IMR-90 (cell line): ENCODE data around the gene CHD2. TPM values are rescaled to one million over a fixed set of nuclear protein-coding genes. Genes with fewer than 3 reads are reported as not detected.

Source experiments
- ATAC-seq: fragments of 200-7000 bp; cut with Tn5 transposase; 2 replicates; pipeline ENCODE4 v1.9.1; 2020; ENCODE audit warnings: low read depth, mild to moderate bottlenecking, moderate library complexity
- BruUV-seq: library from RNA; stranded (reverse); fragments of 400-500 nt; replicated peaks from 2 replicates; lab custom pipeline; 2021; lab: Mats Ljungman, UMichigan
- CTCF ChIA-PET: fragments of 300-600 bp; formaldehyde crosslinking; extraction: SDS; loops from one replicate; lab custom pipeline; 2021; ENCODE audit warnings: antibody characterized with exemption; lab: Yijun Ruan, JAX
- POLR2A ChIA-PET: fragments of 300-600 bp; sonication (Branson Sonifier 250); formaldehyde crosslinking; loops from one replicate; lab custom pipeline; 2022; ENCODE audit warnings: antibody characterized with exemption; ENCODE audit not compliant: unreplicated experiment; lab: Charles Lee
- DNase-seq: peaks from one replicate; pipeline ENCODE4 v3.0.0; 2013
- H2AFZ ChIP-seq: replicated peaks from 2 replicates; pipeline ENCODE3; 2013; ENCODE audit warnings: low read length, mild to moderate bottlenecking; ENCODE audit not compliant: poor library complexity
- H2AK5ac ChIP-seq: 2 replicates; pipeline ENCODE4 v1.6.1; 2013; ENCODE audit warnings: low read depth, low read length, inconsistent platforms
- H2AK9ac ChIP-seq: replicated peaks from 2 replicates; pipeline ENCODE3; 2013; ENCODE audit warnings: mild to moderate bottlenecking, low read depth, low read length, moderate library complexity; ENCODE audit not compliant: poor library complexity
- H2BK120ac ChIP-seq: 2 replicates; pipeline ENCODE4 v1.6.1; 2013; ENCODE audit warnings: low read depth, low read length, inconsistent platforms
- H2BK15ac ChIP-seq: 3 replicates; pipeline ENCODE4 v1.6.1; 2013; ENCODE audit warnings: low read depth, low read length, inconsistent platforms
- H2BK20ac ChIP-seq: 2 replicates; pipeline ENCODE4 v1.6.1; 2013; ENCODE audit warnings: low read depth, mild to moderate bottlenecking, inconsistent platforms, low read length, moderate library complexity
- H2BK5ac ChIP-seq: 2 replicates; pipeline ENCODE4 v1.6.1; 2013; ENCODE audit warnings: mild to moderate bottlenecking, low read depth, low read length, inconsistent platforms; ENCODE audit not compliant: poor library complexity, severe bottlenecking
- H3K14ac ChIP-seq: replicated peaks from 2 replicates; pipeline ENCODE4 v1.6.1; 2013; ENCODE audit warnings: low read depth, low read length, inconsistent platforms
- H3K18ac ChIP-seq: 2 replicates; pipeline ENCODE4 v1.6.1; 2013; ENCODE audit warnings: low read depth, low read length, control low read depth
- H3K23ac ChIP-seq: 2 replicates; pipeline ENCODE4 v1.6.1; 2013; ENCODE audit warnings: low read depth, low read length, inconsistent platforms
- H3K27ac ChIP-seq: 2 replicates; pipeline ENCODE4 v1.5.1; 2013; ENCODE audit warnings: mild to moderate bottlenecking, control low read depth, low read length; ENCODE audit not compliant: insufficient read depth
- H3K27me3 ChIP-seq: 2 replicates; pipeline ENCODE4 v1.6.1; 2013; ENCODE audit warnings: low read length; ENCODE audit not compliant: control insufficient read depth, insufficient read depth
- H3K36me3 ChIP-seq: 2 replicates; pipeline ENCODE4 v1.6.1; 2013; ENCODE audit warnings: low read length, mixed read lengths; ENCODE audit not compliant: control insufficient read depth, insufficient read depth
- H3K4ac ChIP-seq: 2 replicates; pipeline ENCODE4 v1.6.1; 2013; ENCODE audit warnings: low read depth, low read length, inconsistent platforms
- H3K4me1 ChIP-seq: 2 replicates; pipeline ENCODE4 v1.6.1; 2013; ENCODE audit warnings: low read length, mixed read lengths; ENCODE audit not compliant: control insufficient read depth, insufficient read depth
- H3K4me2 ChIP-seq: 2 replicates; pipeline ENCODE4 v1.6.1; 2013; ENCODE audit warnings: low read depth, mild to moderate bottlenecking, control low read depth, low read length, moderate library complexity
- H3K4me3 ChIP-seq: 2 replicates; pipeline ENCODE4 v1.5.1; 2013; ENCODE audit warnings: low read depth, mild to moderate bottlenecking, control low read depth, low read length, moderate library complexity; ENCODE audit not compliant: insufficient read depth
- H3K56ac ChIP-seq: 2 replicates; pipeline ENCODE4 v1.6.1; 2013; ENCODE audit warnings: low read length, inconsistent platforms; ENCODE audit not compliant: insufficient read depth; ENCODE audit errors: extremely low read depth
- H3K79me1 ChIP-seq, 2 experiments: 2 replicates each; pipeline ENCODE4 v1.6.1; 2013; ENCODE audit warnings: low read length in 2 of 2, inconsistent platforms in 1 of 2, low read depth in 1 of 2
- H3K9ac ChIP-seq: 2 replicates; pipeline ENCODE4 v1.6.1; 2013; ENCODE audit warnings: low read depth, low read length, control low read depth
- H3K9me1 ChIP-seq: 2 replicates; pipeline ENCODE4 v1.6.1; 2013; ENCODE audit warnings: low read length, inconsistent platforms; ENCODE audit not compliant: insufficient read depth
- H3K9me3 ChIP-seq: 2 replicates; pipeline ENCODE4 v1.6.1; 2013; ENCODE audit warnings: low read length; ENCODE audit not compliant: control insufficient read depth, insufficient read depth
- H4K20me1 ChIP-seq: 2 replicates; pipeline ENCODE4 v1.6.1; 2013; ENCODE audit warnings: low read length, inconsistent platforms; ENCODE audit not compliant: insufficient read depth
- H4K5ac ChIP-seq: 2 replicates; pipeline ENCODE4 v1.6.1; 2013; ENCODE audit warnings: mild to moderate bottlenecking, low read depth, low read length, control low read depth
- H4K8ac ChIP-seq, 2 experiments: 2 replicates each; pipeline ENCODE4 v1.6.1; 2013; ENCODE audit warnings: low read depth in 2 of 2, low read length in 2 of 2, control low read depth in 1 of 2, inconsistent platforms in 1 of 2
- H4K91ac ChIP-seq: 2 replicates; pipeline ENCODE4 v1.6.1; 2013; ENCODE audit warnings: low read depth, low read length, inconsistent platforms; ENCODE audit not compliant: insufficient read depth
- BHLHE40 ChIP-seq: fragments of 150-350 bp; IDR thresholded peaks from 2 replicates; pipeline ENCODE4 v1.6.1; 2016; ENCODE audit warnings: mild to moderate bottlenecking, low read depth, low read length
- CEBPB ChIP-seq: IDR thresholded peaks from 2 replicates; pipeline ENCODE4 v1.6.1; 2012; ENCODE audit warnings: low read depth, low read length, improper control_type of control experiment
- CHD1 ChIP-seq: IDR thresholded peaks from 2 replicates; pipeline ENCODE4 v1.6.1; 2012; ENCODE audit warnings: low read depth, low read length, improper control_type of control experiment
- FOS ChIP-seq: fragments of 150-350 bp; IDR thresholded peaks from 2 replicates; pipeline ENCODE4 v1.6.1; 2016; ENCODE audit warnings: low read depth, low read length
- MAFK ChIP-seq: IDR thresholded peaks from 2 replicates; pipeline ENCODE4 v1.6.1; 2012; ENCODE audit warnings: low read depth, low read length, improper control_type of control experiment
- MAZ ChIP-seq: IDR thresholded peaks from 2 replicates; pipeline ENCODE4 v1.6.1; 2012; ENCODE audit warnings: low read depth, mild to moderate bottlenecking, low read length, improper control_type of control experiment, moderate library complexity, borderline replicate concordance
- MXI1 ChIP-seq: IDR thresholded peaks from 2 replicates; pipeline ENCODE4 v1.6.1; 2012; ENCODE audit warnings: low read depth, mild to moderate bottlenecking, low read length, moderate library complexity, borderline replicate concordance
- RCOR1 ChIP-seq: IDR thresholded peaks from 2 replicates; pipeline ENCODE4 v1.6.1; 2012; ENCODE audit warnings: mild to moderate bottlenecking, low read length, improper control_type of control experiment; ENCODE audit not compliant: insufficient replicate concordance
- RFX5 ChIP-seq: IDR thresholded peaks from 2 replicates; pipeline ENCODE4 v1.8.0; 2012; ENCODE audit warnings: low read depth, mild to moderate bottlenecking, low read length, moderate library complexity
- SMC3 ChIP-seq: fragments of 150-350 bp; IDR thresholded peaks from 2 replicates; pipeline ENCODE4 v1.6.1; 2016; ENCODE audit warnings: low read depth, mild to moderate bottlenecking, antibody characterized with exemption, low read length, moderate library complexity
- WGBS, 2 experiments: methylation state at CpG; one replicate each; pipeline versions ENCODE4 v1.1.5 to v1.1.7; 2013; ENCODE audit warnings: missing lambda C conversion rate in 2 of 2; ENCODE audit not compliant: insufficient read length in 1 of 2; ENCODE audit errors: extremely low coverage in 2 of 2; 5-methylcytosine and 5-hydroxymethylcytosine counted together
- dilution Hi-C: fragments of 300-500 bp; cut with HindIII; formaldehyde crosslinking; loops from one replicate; pipeline ENCODE4 v1.14.3; 2018; ENCODE audit warnings: low sequenced_read_pairs; ENCODE audit not compliant: unreplicated experiment
- in situ Hi-C: fragments of 300-500 bp; cut with MboI; formaldehyde crosslinking; loops from 3 replicates; pipeline ENCODE4 v1.14.3; 2019; ENCODE audit warnings: low sequenced_read_pairs, inconsistent platforms, mixed read lengths
- intact Hi-C: fragments of 100-400 bp; cut with micrococcal nuclease; formaldehyde crosslinking; loops from 2 replicates; pipeline ENCODE4 v1.10.0; 2022
- polyA plus RNA-seq, 3 experiments: library from polyadenylated mRNA; depleted of rRNA; stranded (reverse); fragments of >200 nt; gene quantifications; 2 replicates each; pipeline ENCODE4 v1.2.3, GENCODE V29; 2012; ENCODE audit warnings: low replicate concordance in 1 of 3
- total RNA-seq: library from RNA; depleted of rRNA; stranded (reverse); fragments of >200 nt; gene quantifications from 2 replicates; pipeline ENCODE4 v1.2.3, GENCODE V29; 2012
- TF ChIP-seq, protein P1 (sequence below): conservative IDR thresholded peaks from 2 replicates; pipeline ENCODE4 v1.5.1; 2012; ENCODE audit warnings: mild to moderate bottlenecking, low read depth, low read length, improper control_type of control experiment
- TF ChIP-seq, protein P2 (sequence below): fragments of 150-350 bp; IDR thresholded peaks from 2 replicates; pipeline ENCODE4 v1.6.1; 2017; ENCODE audit warnings: mild to moderate bottlenecking, antibody characterized with exemption, low read length, low read depth
- TF ChIP-seq, protein P3 (sequence below): fragments of 150-350 bp; IDR thresholded peaks from 2 replicates; pipeline ENCODE4 v1.6.1; 2016; ENCODE audit warnings: low read depth, mild to moderate bottlenecking, low read length, moderate library complexity, borderline replicate concordance

CHD2 gene
- total and polyA plus RNA-seq, 2 of the 4 experiments (the other 2 are of a cell fraction): 44.9 to 64.7 TPM

DNA sequence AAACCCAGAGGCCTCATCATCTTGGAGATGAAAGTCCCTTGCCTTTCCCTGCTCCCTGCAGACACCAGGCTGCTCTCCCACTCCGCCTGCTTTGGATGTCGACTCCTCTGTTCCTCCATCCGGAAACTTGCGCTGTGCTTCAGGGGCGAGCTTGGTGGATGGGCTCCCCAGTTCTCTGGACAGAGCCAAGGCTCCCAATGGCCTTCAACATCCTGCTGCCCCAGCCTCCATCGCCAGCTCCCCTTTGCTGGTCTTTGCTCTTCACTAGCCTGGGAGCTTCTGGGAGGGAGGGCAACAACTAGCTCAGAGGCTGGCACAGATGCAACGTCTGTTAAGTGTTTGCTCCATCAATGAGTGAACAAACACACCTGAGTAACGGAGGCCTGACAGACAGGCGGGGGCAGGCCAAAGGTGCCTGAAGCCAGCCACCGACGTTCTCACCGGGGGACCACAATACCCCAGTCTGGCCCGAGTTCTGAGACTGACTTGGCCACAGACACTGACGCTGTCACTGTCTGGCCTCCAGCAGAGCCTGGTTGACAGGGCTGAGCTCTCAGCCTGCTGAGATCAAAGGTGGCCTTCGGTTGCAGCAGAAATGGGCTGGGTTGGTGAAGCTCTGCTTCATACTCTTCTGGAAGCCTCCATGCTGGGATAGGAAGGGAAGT, 149.9 kb downstream of the CHD2 start:
- Histone ChIP-seq H3K56ac (no peak overlapping the region), H3K4me3 (no peak overlapping the region), H3K4ac (no peak overlapping the region), H3K79me1 (no peaks in the 10 kb centered on the region), H2AFZ (no peak overlapping the region), H3K23ac (no peak overlapping the region), H4K8ac (no peak overlapping the region), H2BK5ac (no peak overlapping the region), H2BK20ac (no peak overlapping the region), H3K36me3 (no peaks in the 10 kb centered on the region), H2BK15ac (no peak overlapping the region), H2AK9ac (no peak overlapping the region), H3K4me1 (no peaks in the 10 kb centered on the region), H2AK5ac (no peak overlapping the region), H3K4me2 (no peak overlapping the region), H4K20me1 (no peaks in the 10 kb centered on the region), H3K9me3 (peaks cover 3% of the 10 kb centered on the region; the same call in 1 of the 2 replicates), H2BK120ac (no peak overlapping the region), H3K27me3 (peaks cover 4% of the 10 kb centered on the region; the same call in 1 of the 2 replicates), H3K14ac (no peak overlapping the region), H4K5ac (no peak overlapping the region), H3K27ac (no peak overlapping the region), H3K9ac (no peak overlapping the region), H4K91ac (no peak overlapping the region), H3K9me1 (no peaks in the 10 kb centered on the region), H3K18ac (no peak overlapping the region)
- BruUV-seq: no TSS peak
- ATAC-seq (no peak), DNase-seq (no peak)
- dilution Hi-C loops: no loop called here
- ChIA-PET CTCF (no interaction called here), POLR2A (no interaction called here)
- 67% methylated on average over 14 of the region's 15 CpGs; no CpG with 5 or more reads in 1 of the 2 experiments for WGBS, 2 experiments
- TF ChIP-seq MXI1 (no peak), CHD1 (no peak), RCOR1 (no peak), SMC3 (no peak), MAFK (no peak), RFX5 (no peak), MAZ (no peak), CEBPB (no peak), BHLHE40 (no peak), FOS (no peak)
- TF ChIP-seq, protein P1, sequence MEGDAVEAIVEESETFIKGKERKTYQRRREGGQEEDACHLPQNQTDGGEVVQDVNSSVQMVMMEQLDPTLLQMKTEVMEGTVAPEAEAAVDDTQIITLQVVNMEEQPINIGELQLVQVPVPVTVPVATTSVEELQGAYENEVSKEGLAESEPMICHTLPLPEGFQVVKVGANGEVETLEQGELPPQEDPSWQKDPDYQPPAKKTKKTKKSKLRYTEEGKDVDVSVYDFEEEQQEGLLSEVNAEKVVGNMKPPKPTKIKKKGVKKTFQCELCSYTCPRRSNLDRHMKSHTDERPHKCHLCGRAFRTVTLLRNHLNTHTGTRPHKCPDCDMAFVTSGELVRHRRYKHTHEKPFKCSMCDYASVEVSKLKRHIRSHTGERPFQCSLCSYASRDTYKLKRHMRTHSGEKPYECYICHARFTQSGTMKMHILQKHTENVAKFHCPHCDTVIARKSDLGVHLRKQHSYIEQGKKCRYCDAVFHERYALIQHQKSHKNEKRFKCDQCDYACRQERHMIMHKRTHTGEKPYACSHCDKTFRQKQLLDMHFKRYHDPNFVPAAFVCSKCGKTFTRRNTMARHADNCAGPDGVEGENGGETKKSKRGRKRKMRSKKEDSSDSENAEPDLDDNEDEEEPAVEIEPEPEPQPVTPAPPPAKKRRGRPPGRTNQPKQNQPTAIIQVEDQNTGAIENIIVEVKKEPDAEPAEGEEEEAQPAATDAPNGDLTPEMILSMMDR: no peak
- TF ChIP-seq, protein P2, sequence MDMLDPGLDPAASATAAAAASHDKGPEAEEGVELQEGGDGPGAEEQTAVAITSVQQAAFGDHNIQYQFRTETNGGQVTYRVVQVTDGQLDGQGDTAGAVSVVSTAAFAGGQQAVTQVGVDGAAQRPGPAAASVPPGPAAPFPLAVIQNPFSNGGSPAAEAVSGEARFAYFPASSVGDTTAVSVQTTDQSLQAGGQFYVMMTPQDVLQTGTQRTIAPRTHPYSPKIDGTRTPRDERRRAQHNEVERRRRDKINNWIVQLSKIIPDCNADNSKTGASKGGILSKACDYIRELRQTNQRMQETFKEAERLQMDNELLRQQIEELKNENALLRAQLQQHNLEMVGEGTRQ: no peak
- TF ChIP-seq, protein P3, sequence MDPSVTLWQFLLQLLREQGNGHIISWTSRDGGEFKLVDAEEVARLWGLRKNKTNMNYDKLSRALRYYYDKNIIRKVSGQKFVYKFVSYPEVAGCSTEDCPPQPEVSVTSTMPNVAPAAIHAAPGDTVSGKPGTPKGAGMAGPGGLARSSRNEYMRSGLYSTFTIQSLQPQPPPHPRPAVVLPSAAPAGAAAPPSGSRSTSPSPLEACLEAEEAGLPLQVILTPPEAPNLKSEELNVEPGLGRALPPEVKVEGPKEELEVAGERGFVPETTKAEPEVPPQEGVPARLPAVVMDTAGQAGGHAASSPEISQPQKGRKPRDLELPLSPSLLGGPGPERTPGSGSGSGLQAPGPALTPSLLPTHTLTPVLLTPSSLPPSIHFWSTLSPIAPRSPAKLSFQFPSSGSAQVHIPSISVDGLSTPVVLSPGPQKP: no peak
- intact Hi-C loops: no loop called here
- in situ Hi-C loops: no loop called here
